GM12872 (cell line): ENCODE data around the gene NUCB2.
A peak's percentile ranks its signal among the peaks of the same experiment; 100 is the strongest.

Experiments
- CTCF ChIP-seq: IDR thresholded peaks from 3 replicates; pipeline ENCODE4 v1.5.1; 2011; ENCODE audit warnings: low read depth, mild to moderate bottlenecking, low read length, moderate library complexity; ENCODE audit not compliant: insufficient read depth

The NUCB2 gene

GRCh38 chr11:17351172-17351509 lies 74.6 kb downstream of the NUCB2 start:
- no peak for TF ChIP-seq CTCF

- no peak for TF ChIP-seq CTCF
Measured at GRCh38 chr11:17351510-17352176, 75.1 kb downstream of the NUCB2 start, which contains the start of gene NCR3LG1. NCR3LG1 (plus strand) TSS chr11:17351800; CDS start chr11:17351970, 170 bp downstream.

- no peak for TF ChIP-seq CTCF
Measured at GRCh38 chr11:17352950-17353820, 76.6 kb downstream of the NUCB2 start.

- no peak for TF ChIP-seq CTCF
Measured at GRCh38 chr11:17353821-17354600, 77.5 kb downstream of the NUCB2 start.

- TF ChIP-seq CTCF: peak; percentile 62
Measured at GRCh38 chr11:17354601-17354991, 78.1 kb downstream of the NUCB2 start.

GRCh38 chr11:17366495-17366894 lies 90.0 kb downstream of the NUCB2 start:
- TF ChIP-seq CTCF: no peak

- TF ChIP-seq CTCF: no peak
Measured at GRCh38 chr11:17368551-17368950, 92.0 kb downstream of the NUCB2 start.
